GM19023 (cell line): ENCODE results near the gene FBXO34.
"Not testable (repeated sequence)": the region's sequence is repeated elsewhere in the genome, so short reads cannot be mapped to it uniquely, and the experiment has no call there.

Experiments used
- ATAC-seq: cut with Tn5 transposase; IDR thresholded peaks from one replicate; pipeline ENCODE4 v1.9.1; 2021; ENCODE audit warnings: mild to moderate bottlenecking, moderate library complexity; ENCODE audit not compliant: unreplicated experiment

The FBXO34 gene

DNA sequence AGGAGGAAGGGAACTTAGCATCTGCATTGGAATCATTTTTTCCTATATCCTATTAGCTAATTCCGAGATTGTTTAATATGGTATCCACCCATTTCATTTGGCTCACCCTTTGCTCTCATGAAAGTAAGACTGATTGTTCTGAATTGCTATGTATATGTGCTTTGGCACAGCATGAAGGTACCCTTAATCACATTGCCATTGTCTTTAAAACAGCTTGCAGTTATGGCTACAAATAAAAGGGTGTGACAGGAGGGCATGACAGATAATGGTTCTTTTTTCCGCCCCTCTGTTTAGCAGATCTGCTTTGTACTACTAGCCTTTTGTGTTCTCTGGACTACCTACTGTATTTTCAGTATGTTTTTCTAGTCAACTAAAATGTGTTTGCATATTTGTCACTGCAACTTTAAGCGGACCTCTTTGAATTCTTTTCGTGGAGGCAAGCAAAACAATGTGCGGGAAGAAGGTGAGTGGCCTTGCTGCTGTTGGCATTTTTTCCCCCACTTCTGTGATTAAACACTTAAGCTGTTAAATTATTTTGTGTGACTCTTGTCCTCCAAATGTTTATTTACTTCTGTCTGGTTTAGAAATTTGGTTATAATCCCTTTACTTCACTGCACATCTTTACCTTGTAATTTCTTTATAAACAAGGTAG, 35.8 kb downstream of the FBXO34 start:
- no peak for ATAC-seq

DNA sequence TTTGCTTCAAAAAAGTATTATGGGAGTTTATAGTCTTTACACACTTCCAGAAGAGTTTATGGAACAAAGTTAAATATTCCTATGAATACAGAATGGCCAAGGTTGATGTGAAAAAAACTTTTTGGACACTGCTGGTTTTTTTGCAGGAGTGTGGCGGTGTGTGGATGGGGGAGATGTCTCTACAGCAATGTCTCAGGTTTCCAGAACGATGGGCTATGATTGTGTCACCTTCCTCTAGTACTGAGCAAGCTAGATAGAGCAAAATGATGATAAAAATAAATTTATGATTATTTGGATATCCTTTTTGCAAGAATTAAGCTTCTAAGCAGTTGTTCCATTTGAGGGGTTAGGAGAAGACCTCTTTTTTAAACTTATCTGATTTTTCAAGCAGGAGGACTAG, 37.9 kb downstream of the FBXO34 start:
- no peak for ATAC-seq

DNA sequence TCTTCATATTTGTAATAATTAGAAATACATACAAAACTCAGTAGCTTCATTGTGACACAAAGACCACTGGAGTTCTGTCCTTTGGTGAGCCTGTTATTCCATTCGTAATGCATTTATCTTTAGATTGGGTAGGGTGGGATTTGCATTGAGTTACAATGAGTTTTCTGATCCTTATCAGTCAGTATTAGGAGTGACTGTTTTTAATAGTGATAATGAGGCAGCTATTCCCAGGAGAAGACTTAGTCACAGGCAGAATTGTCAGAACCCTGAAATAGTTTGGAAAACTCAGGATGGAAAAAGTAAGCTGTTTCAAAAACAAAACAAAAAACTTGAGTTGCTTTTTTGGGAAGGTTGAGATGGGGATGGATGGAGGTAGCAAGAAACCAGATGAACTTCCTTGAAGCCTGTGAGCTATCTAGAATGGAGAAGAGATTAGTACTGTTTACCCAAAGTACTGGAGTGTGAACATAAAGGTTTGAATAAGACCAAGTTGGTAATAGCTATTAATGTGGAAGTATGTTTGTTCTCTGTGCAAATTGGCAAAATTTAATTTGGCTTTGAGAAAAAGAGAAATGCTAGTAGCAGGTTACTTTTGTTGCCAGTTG, 38.6 kb downstream of the FBXO34 start:
- ATAC-seq = no peak

DNA sequence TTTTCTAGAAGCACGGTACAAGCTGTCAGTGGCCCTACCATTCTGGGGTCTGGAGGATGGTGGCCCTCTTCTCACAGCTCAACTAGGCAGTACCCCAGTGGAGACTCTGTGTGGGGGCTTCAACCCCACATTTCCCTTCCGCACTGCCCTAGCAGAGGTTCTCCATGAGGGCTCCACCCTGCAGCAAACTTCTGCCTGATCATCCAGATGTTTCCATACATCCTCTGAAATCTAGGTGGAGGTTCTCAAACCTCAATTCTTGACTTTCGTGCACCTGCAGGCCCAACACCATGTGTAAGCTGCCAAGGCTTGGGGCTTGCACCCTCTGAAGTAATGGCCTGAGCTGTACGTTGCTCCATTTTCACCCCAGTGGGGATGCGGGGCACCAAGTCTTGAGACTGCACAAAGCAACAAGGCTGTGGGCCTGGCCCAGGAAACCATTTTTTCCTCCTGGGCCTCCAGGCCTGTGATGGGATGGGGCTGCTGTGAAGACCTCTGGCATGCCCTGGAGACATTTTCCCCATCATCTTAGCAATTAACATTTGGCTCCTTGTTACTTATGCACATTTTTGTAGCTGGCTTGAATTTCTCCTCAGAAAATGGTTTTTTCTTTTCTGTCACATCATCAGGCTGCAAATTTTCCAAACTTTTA, 41.3 kb downstream of the FBXO34 start:
- not testable (repeated sequence) for ATAC-seq

DNA sequence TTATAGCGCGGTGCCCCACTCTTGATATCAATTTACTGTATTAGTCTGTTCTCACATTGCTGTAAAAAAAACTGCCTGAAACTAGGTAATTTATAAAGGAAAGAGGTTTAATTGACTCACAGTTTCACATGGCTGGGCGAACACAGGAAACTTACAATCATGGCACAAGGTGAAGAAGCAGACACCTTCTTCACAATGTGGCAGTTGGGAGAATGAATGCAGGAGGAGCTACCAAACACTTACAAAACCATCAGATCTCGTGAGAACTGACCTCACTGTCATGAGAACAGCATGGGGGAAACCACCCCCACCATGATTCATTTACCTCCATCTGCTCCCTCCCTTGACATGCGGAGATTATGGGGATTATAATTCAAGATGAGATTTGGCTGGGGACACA, 42.3 kb downstream of the FBXO34 start:
- no peak for ATAC-seq

DNA sequence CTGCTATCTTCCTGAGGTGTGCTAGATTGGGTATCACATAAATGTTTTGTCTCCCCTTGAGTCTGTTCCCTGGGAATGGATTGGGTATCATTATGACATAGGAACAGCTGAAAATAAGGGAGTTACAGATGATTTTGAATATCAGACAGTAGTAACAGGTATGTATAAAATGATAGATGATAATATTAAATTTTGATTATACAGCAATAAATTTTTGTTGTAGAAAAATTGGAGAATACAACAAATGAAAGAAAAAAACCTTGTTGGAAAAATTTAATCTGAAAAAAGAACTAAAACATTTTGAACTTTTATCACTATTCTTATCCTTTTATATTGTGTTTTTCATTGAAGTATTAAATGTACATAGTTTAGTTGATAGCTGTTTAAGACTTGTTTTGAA, 43.2 kb downstream of the FBXO34 start:
- no peak for ATAC-seq

DNA sequence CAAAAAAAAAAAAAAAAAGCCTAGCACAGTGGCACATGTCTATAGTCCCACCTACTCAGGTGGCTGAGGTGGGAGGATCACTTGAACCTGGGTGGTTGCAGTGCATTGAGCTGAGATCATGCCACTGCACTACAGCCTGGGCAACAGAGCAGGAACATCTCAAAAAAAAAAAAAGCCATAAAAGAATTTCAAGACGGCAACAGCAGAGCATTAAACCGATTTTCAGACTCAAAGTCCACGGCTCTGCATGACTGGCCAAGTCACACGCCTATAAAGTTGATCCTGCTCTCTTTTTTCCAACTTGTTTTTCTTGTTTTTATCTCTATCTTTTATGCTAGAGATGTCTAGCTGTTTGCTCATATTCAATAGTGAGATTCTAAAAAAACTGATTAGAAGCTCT, 45.3 kb downstream of the FBXO34 start:
- no peak for ATAC-seq

DNA sequence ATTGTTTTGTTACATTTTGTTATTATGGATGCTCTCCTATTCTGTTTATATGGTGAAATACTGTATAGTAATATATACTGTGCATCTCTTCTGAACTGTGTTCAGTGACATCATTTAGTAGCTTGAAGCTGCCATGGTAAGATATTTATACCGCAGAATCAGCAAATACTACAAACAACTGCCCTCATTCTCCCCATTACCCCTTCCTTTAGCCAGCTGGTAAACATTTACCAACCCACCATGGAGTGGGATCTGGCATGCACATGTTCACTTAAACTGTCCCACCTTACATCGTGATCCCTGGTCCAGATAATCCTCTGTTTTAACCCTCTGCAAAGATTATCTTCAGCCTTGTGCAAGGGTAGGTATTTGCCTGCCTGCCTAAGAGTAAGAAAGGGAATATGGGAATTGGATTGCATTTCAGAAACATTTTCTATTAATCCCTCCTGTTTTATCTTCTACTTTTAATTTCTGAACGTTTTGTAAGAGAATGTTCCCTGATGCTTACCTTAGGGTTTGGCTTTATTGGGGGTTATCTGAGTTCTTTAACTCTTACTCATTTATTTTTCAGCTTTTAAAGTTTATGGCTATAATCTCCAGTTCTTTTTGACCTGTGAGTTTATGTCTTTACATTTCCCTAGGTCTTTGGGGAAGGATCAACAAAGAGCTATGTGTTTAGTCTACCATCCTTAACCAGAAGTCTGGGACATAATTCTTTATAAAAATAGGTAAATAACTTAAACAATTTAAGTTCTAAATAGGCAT, 46.5 kb downstream of the FBXO34 start:
- no peak for ATAC-seq

DNA sequence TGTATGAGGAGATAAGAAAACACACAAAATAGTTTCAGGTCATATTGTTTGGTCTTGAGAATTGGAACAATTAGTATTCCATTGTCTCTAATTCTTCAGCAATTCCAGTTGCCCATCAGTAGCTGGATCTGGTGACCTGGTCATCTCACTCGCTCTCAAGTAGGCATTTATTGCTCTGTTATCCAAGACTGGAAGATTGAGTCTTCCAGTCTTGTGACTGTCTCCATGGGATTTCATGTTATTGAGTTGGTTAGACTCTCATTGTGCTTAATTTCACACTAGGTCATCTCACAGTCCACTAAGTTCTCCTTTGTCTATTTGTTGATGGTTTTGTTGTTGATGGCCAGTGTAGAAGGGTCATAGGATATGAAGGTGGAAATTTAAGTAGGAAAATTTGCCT, 47.5 kb downstream of the FBXO34 start:
- no peak for ATAC-seq

DNA sequence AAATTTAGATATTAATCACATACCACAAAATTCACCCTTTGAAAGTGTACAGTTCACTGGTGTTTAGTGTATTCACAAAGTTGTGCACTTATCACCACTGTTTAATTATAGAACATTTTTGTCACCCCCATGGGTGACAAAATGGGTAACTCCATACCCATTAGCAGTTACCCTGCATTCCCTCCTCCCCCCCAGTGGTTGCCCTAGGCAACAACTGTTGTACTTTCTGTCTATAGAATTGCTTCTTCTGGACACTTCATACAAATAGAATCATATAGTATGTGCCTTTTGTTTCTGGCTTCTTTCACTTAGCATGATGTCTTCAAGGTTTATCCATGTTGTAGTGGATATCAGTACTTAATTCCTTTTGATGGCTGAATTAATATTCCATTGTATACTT, 52.7 kb downstream of the FBXO34 start:
- no peak for ATAC-seq

DNA sequence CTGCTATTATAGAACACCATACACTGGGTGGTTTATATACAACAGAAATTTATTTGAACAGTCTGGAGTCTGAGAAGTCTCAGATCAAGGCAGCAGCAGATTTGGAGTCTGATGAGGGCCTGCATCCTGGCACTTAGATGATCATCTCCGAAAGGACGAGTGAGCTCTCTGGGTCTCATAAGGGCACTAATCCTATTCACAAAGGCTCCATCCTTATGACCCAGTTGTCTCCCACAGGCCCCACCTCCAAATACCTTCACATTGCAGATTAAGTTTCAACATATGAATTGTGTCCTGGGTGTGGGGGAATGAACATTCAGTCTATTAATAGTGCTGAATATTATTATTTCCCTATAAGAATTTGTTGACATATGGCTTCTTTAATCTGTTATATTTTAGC, 53.6 kb downstream of the FBXO34 start:
- no peak for ATAC-seq

DNA sequence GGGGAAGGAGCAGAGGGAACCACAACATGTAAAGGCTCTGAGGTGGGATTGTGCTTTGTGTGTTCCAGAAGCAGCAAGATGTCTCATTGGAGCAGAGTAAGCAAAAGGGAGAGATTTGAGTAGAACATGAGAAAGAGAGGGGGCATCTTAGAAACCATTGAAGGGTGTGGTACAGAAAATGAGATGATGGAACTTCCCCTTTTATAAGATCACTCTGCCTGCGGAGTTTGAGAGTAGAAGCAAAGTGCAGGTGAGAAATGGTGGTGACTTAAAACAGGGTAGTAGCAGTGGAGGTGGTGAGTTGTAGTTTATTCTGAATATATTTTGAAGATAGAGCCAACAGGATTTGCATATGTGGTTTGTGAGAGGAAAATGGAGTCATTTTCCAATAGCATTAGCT, 56.0 kb downstream of the FBXO34 start:
- ATAC-seq = no peak

DNA sequence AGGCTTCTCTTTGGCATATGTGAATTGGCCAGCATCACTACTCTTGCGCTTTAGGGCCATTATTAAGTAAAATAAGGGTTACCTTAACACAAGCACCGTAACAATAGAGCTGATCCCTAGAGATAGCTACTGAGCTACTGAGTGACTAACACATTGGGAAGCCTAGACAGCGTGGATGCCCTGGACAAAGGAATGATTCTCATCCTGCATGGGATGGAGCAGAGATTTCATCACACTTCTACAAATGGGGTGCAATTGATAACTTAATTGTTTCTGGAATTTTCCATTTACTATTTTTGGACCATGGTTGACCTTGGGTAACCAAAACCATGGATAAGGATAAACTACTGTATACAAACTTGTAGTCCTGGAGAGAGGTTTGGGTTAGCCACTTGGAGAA, 57.1 kb downstream of the FBXO34 start:
- ATAC-seq = no peak

DNA sequence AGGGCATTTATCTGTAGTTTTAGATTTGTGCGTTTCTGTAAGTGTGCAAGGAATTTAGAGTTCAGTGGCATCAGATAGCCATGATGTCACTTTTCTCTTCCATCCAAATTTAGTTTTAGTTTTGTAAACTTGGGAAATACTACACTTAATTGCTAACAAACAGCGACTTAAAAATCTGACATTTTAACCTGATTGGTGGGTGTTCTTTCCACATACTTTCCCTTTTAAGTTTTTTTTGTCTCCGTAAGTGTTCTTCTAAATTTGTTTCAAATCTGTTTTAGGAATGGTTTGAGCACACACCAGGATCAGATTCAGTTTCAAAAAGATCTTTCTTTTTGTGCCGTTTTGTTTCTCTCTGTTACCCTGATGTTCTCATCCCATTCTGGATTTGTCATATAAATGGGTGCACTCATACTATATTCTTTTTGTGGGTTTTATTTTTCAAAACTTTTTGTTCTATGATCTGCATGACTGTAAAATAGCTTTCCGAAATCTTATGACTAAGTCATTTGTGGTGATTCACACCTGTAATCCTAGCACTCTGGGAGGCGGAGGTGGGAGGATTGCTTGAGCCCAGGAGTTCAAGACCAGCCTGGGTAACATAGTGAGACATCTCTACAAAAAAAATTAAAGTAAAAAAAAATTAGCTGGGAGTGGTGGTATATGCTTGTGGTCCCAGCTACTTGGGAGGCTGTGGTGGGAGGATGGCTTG, 58.9 kb downstream of the FBXO34 start:
- ATAC-seq = no peak

DNA sequence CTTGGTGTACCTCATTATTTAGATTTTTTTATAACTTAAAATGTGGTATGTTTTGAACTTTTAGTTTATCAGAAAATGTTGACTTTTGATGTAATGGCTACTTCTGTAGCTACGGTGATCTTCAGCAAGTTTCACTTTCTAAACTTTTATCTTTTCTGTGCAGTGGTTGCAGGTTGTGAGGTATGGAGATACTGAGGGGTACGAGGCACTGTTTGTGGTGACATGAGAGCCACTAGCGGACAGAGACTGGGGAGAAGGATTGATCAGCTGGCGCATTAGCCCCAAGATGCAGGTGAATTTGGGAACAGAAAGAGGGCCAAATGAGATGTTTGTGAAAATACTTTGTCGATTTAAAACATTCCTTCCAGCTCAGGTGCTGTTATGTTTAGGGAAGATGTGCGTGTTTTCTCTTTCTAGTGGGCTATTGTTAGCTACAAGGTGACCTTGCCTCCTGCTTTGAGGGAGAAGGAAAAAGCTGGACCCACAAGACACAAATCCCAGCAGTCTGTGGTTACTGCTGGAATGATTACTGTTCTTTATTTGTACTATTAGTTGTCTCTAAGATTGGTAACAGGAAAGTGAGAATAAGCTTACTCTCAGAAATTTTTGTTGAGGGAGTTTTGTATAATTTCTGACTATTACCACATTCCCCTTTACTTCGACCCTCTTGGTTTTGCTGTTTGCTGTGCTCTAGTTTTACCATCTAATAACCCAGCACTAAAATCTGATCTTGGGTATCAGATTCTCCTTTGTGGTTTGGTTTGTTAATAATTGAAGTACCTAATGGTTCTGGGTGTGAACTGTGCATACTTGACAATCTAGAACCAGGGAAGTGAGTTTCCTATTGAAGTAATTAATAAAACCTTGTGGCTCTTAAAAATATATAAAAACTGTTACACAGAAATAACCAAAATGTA, 61.7 kb downstream of the FBXO34 start:
- ATAC-seq = no peak

DNA sequence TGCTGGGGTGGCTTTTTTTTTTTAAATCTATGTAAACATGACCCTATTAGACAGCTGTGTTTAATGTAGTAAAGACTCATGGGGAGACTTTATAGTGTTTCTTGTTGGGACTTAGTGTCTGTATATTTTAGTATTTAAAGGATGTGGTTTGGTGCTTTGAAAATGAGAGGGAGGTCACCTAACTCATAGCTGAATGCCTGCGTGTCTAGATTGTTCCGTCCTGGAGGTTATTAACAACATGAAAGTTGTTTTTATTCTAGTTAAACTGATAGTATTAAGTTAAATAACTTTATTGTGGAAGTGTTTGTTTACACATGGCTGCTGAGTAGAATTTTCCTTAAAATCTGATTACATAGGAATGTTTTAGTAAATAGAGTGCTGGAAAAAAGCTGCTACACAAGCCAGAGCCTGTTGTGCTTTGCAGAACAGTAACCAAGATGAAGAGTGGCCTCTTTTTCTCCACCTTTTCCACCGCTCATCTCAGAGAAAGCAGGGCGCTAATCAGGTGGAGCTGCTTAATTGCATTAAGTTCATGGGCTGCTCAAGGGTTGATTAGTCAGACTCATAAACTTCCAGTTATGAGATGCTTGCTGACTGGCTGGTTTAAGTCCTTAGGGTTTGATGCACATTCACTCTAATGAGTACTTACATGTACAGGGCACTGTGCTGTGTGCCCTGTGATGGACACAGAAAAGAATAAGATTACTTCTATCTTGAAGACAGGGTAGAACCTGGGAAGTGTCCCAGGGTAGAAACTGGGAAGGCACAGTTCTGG, 62.7 kb downstream of the FBXO34 start:
- ATAC-seq = peak; percentile 54

DNA sequence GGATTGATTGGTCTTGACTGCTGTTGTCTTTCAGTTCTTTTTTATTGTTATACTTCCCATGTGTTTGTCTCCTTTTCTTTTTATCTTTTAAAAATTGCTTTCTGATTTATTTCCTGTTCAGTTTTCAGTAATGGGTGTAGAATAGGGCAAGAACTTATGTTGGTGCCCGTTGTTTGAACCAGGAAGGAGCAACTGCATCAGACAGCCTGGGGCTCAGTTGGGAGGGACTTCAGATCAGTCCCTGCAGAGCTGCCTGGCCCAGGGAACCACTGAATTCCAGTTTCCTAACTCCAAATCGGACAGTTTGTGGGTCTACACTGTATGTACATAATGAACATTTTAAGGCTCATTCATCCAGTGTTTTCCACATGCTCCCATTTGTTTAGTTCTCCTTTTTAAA, 64.9 kb downstream of the FBXO34 start:
- ATAC-seq = no peak

DNA sequence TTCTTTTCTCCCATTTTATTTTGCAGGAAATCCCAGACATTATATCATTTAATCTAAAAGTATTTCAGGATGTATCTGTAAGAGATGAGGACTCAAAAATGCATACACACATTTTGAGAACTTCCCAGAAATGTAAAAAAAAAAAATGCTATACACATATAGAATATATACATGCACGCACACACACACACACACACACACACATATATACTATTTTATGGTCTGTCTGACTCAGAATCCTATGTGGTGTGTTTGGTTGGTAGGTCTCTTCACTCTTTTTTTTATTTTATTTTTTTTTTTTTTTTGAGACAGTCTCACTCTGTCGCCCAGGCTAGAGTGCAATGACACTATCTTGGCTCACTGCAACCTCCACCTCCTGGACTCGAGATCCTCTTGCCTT, 65.5 kb downstream of the FBXO34 start:
- no peak for ATAC-seq

DNA sequence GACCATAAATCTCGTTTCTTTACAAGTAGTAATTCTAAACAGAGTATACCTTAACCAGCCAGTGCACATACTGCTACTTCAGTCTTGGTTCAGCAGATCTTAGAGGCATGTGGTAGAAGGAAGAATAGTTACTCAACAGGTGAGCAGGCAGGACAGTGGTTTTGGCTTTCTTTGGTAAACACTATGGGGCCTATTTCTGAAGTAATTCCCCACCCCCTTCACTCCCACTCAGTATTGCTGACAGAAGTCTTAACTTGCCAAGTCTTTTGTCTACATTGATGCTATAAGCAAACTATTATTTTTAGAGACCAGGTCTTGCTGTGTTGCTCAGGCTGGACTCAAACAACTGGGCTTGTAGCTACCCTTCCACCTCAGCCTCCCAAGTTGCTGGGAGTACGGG, 68.5 kb downstream of the FBXO34 start:
- ATAC-seq = peak; percentile 85
